HG03558 (cell line): ENCODE data around the gene NPW.

Experiments
- ATAC-seq: cut with Tn5 transposase; IDR thresholded peaks from one replicate; pipeline ENCODE4 v1.9.1; 2021; ENCODE audit warnings: moderate number of reproducible peaks; ENCODE audit not compliant: unreplicated experiment; ENCODE audit errors: extremely low read depth

Gene NPW

GRCh38 chr16:1983544-1984346 lies 35.8 kb upstream of the NPW start, which contains the start of gene GFER:
Gene GFER (plus strand): TSS chr16:1984193. CDS start chr16:1984219, 26 bp downstream.
- ATAC-seq = peak; percentile 62

- ATAC-seq = peak; percentile 2
Measured at GRCh38 chr16:1984347-1985225, 35.0 kb upstream of the NPW start.

- no peak for ATAC-seq
Measured at GRCh38 chr16:1985466-1986150, 34.0 kb upstream of the NPW start.

GRCh38 chr16:1987198-1987597 lies 32.4 kb upstream of the NPW start:
- ATAC-seq = no peak

- no peak for ATAC-seq
Measured at GRCh38 chr16:1989209-1990100, 30.1 kb upstream of the NPW start, which contains the start of gene SYNGR3. Gene SYNGR3 (plus strand): TSS chr16:1989970. CDS start chr16:1990103, 133 bp downstream.

- no peak for ATAC-seq
Measured at GRCh38 chr16:1990101-1990350, 29.6 kb upstream of the NPW start.

GRCh38 chr16:1990351-1991134 lies 29.0 kb upstream of the NPW start:
- no peak for ATAC-seq

- ATAC-seq = no peak
Measured at GRCh38 chr16:1991135-1991551, 28.4 kb upstream of the NPW start.

- no peak for ATAC-seq
Measured at GRCh38 chr16:1991588-1991947, 28.0 kb upstream of the NPW start.

- no peak for ATAC-seq
Measured at GRCh38 chr16:1991948-1992703, 27.5 kb upstream of the NPW start.

GRCh38 chr16:1992704-1993317 lies 26.8 kb upstream of the NPW start:
- no peak for ATAC-seq

- ATAC-seq = no peak
Measured at GRCh38 chr16:1993731-1994131, 25.9 kb upstream of the NPW start.

- ATAC-seq = no peak
Measured at GRCh38 chr16:1997494-1998359, 21.9 kb upstream of the NPW start.

- ATAC-seq = no peak
Measured at GRCh38 chr16:1998360-1998835, 21.2 kb upstream of the NPW start.

- no peak for ATAC-seq
Measured at GRCh38 chr16:1998852-1999801, 20.5 kb upstream of the NPW start.
